Measurements from ENCODE around the gene POR.

DNA sequence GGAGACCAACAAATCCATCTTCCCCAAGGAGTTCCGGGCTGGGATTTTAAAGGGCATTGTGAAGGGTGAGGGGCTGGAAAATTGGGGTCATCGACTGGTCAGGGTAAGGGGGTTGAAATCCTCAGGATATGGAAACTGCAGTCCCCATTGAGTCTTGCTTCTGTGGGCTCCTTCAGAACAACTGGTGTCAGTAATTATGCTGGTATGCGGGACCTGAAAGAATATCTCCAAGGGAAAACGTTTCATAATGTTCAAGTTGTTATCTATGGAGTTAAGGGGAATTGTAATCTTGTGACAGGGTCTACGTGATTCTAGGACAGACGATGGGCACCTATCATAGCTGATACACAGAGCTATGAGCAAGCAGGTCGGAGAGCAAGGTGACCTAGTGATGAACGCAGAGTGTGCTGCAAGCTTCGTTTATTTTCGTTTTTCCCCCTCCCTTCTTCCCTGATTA is 36.6 kb upstream of the POR start:
- TF ChIP-seq, protein P1, sequence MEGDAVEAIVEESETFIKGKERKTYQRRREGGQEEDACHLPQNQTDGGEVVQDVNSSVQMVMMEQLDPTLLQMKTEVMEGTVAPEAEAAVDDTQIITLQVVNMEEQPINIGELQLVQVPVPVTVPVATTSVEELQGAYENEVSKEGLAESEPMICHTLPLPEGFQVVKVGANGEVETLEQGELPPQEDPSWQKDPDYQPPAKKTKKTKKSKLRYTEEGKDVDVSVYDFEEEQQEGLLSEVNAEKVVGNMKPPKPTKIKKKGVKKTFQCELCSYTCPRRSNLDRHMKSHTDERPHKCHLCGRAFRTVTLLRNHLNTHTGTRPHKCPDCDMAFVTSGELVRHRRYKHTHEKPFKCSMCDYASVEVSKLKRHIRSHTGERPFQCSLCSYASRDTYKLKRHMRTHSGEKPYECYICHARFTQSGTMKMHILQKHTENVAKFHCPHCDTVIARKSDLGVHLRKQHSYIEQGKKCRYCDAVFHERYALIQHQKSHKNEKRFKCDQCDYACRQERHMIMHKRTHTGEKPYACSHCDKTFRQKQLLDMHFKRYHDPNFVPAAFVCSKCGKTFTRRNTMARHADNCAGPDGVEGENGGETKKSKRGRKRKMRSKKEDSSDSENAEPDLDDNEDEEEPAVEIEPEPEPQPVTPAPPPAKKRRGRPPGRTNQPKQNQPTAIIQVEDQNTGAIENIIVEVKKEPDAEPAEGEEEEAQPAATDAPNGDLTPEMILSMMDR (conservative IDR thresholded peaks at IDR 0.05) = no peak
- no peak for TF ChIP-seq EZH2 (IDR thresholded peaks at IDR 0.05; ENCODE audit: low read depth)

Measured in PC-9 (cell line).